Activated CD4-positive, CD25-positive, alpha-beta regulatory T cell (primary cell): ENCODE measurements around the gene BNIP2.

Source experiments
- DNase-seq, 4 experiments: peaks; one replicate each; lab custom pipeline; 2025; lab: John Stamatoyannopoulos, UW

BNIP2 gene

GRCh38 chr15:59632714-59633113, 56.4 kb downstream of the BNIP2 start:
- no peak for DNase-seq

DNA sequence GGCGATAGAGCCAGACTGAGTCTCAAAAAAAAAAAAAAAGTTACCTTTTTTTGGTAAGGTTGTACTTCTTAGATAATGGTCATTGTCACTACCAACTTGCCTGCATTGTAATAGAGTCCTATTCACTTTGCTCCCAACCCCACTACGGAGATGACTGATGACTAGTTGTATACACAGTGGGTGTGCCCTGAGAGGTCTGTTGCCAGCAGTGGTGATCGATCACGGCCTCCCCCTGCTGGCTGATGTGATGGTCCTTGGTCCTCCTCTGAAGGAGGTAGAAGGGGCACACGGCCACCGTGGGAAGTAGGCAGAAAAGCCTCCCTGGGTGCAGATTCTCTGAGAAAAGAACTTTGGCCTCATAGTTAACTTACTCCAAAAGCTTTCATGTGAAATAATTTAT, 66.8 kb downstream of the BNIP2 start:
- peak in 1 of 4 experiments; percentile 3 for DNase-seq

- no peak for DNase-seq
Measured at GRCh38 chr15:59618406-59618805, 70.7 kb downstream of the BNIP2 start.

DNA sequence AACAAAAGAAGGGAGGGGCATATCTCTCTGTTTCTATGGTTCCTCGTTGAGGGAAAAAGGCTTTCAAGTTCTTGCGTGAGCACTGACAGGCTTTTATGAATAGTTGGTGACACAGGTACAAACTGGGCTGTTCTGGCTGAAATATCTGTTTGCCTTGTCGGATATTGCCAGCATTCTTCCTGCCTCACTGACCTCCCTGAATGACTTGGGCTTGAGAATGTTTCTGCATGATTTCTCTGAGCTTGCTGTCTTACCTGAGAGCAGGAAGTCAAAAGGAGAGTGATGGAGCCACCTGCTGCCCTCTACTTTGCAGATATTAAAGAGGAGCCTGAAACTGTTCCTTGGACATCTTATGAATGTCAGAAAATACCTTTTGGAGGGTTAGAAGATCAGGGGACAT, 72.7 kb downstream of the BNIP2 start:
- no peak for DNase-seq

DNA sequence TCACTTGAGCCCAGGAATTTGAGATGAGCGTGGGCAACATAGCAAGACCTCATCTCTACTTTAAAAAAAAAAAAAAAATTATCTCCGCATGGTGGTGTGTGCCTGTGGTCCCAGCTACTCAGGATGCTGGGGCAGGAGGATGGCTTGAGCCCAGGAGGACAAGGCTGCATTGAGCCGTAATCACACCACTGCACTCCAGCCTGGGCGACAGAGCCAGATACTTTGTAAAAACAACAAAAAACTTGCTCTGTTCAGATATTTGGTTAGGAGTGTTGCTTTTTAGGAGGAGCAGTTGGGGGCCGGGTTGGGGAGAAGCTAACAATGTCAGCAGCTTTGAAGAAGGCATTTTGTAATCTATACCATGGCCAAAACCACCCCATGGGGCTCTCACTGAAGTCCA, 73.5 kb downstream of the BNIP2 start:
- DNase-seq: no peak

GRCh38 chr15:59614153-59614552, 75.0 kb downstream of the BNIP2 start:
- no peak for DNase-seq

- DNase-seq: no peak
Measured at GRCh38 chr15:59611276-59612260, 77.6 kb downstream of the BNIP2 start, which contains the start of gene GCNT3. Gene GCNT3, plus strand, starts transcription at chr15:59611783. Its CDS starts 6,456 bp downstream, at chr15:59618239.

DNA sequence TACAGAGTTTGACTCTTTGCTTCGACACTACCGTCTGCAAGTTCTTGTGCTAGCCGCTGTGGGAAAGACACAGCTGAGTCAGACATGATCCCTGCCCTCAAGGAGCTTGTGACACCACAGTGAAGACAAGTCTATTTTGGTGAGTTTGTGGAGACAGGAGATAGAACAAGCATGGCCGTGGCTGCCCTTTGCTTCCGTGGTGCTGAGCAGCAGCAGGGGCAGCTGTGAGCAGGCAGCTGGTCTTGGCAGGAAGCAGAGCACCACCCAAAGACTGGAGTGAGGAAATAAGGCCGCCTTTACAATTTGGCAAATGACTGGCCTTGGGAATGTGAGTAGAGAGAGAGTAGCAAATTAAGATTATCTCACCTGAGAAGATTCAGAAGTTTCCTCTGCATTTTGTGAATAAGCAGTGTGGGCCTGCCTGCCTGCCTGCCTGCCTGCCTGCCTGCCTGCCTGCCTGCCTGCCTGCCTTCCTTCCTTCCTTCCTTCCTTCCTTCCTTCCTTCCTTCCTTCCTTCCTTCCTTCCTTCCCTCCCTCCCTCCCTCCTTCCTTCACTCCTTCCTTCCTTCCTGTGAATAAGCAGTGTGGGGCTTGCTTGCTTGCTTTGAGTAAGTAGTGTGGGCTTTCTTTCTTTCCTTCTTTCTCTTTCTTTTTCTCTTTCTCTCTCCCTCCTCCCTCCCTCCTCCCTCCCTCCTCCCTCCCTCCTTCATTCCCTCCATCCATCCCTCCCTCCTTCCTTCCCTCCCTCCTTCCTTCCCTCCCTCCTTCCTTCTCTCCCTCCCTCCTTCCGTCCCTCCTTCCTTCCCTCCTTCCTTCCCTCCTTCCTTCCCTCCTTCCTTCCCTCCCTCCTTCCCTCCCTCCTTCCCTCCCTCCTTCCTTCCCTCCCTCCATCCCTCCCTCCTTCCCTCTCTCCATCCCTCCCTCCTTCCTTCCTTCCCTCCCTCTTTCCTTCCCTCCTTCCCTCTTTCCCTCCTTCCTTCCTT, 79.1 kb downstream of the BNIP2 start:
- DNase-seq: no peak
